Measurements from ENCODE around the gene FAM200A.
"Not testable (repeated sequence)": the region's sequence is repeated elsewhere in the genome, so short reads cannot be mapped to it uniquely, and the experiment has no call there.

Gene FAM200A

GRCh38 chr7:99531354-99531765 is 20.6 kb downstream of the FAM200A start:
- peak overlapping the region; percentile 1; the same call in 1 of the 2 replicates for H3K4me3 ChIP-seq (ENCODE audit: low read length)
- H3K27me3 ChIP-seq (ENCODE audit: insufficient read depth, low read length), result no peaks in the 10 kb centered on the region
- no peak overlapping the region for H3K27ac ChIP-seq (ENCODE audit: low read length)
- peaks cover 60% of the 10 kb centered on the region for H3K9me3 ChIP-seq (ENCODE audit: insufficient read depth, low read depth, low read length)
- no peaks in the 10 kb centered on the region for H3K4me1 ChIP-seq (ENCODE audit: insufficient read depth, low read length)
- H3K36me3 ChIP-seq (ENCODE audit: insufficient read depth, low read depth, low read length), result peaks cover 70% of the 10 kb centered on the region
- no peak overlapping the region for H3K9ac ChIP-seq (ENCODE audit: low read depth, low read length)

- H3K9ac ChIP-seq (ENCODE audit: low read depth, low read length), result no peak overlapping the region
- peaks cover 56% of the 10 kb centered on the region for H3K36me3 ChIP-seq (ENCODE audit: insufficient read depth, low read depth, low read length)
- no peak overlapping the region for H3K4me3 ChIP-seq (ENCODE audit: low read length)
- H3K27me3 ChIP-seq (ENCODE audit: insufficient read depth, low read length), result no peaks in the 10 kb centered on the region
- H3K4me1 ChIP-seq (ENCODE audit: insufficient read depth, low read length), result no peaks in the 10 kb centered on the region
- H3K27ac ChIP-seq (ENCODE audit: low read length), result no peak overlapping the region
- peaks cover 28% of the 10 kb centered on the region for H3K9me3 ChIP-seq (ENCODE audit: insufficient read depth, low read depth, low read length)
Observed at GRCh38 chr7:99525713-99526440, 26.0 kb downstream of the FAM200A start.

- H3K9me3 ChIP-seq (ENCODE audit: insufficient read depth, low read depth, low read length), result no peaks in the 10 kb centered on the region
- no peak overlapping the region for H3K27ac ChIP-seq (ENCODE audit: low read length)
- H3K27me3 ChIP-seq (ENCODE audit: insufficient read depth, low read length), result no peaks in the 10 kb centered on the region
- H3K9ac ChIP-seq (ENCODE audit: low read depth, low read length), result no peak overlapping the region
- H3K4me1 ChIP-seq (ENCODE audit: insufficient read depth, low read length), result no peaks in the 10 kb centered on the region
- peaks cover 42% of the 10 kb centered on the region for H3K36me3 ChIP-seq (ENCODE audit: insufficient read depth, low read depth, low read length)
- no peak overlapping the region for H3K4me3 ChIP-seq (ENCODE audit: low read length)
Observed at GRCh38 chr7:99521399-99521798, 30.5 kb downstream of the FAM200A start.

- Histone ChIP-seq H3K27ac (ENCODE audit: low read length) (no peak overlapping the region), H3K4me3 (ENCODE audit: low read length) (no peak overlapping the region), H3K9ac (ENCODE audit: low read depth, low read length) (no peak overlapping the region), H3K27me3 (ENCODE audit: insufficient read depth, low read length) (no peaks in the 10 kb centered on the region), H3K4me1 (ENCODE audit: insufficient read depth, low read length) (no peaks in the 10 kb centered on the region), H3K9me3 (ENCODE audit: insufficient read depth, low read depth, low read length) (no peaks in the 10 kb centered on the region), H3K36me3 (ENCODE audit: insufficient read depth, low read depth, low read length) (peaks cover 43% of the 10 kb centered on the region)
Observed at GRCh38 chr7:99514050-99514449, 37.9 kb downstream of the FAM200A start.

GRCh38 chr7:99505324-99505662 is 46.6 kb downstream of the FAM200A start:
- H3K36me3 ChIP-seq (ENCODE audit: insufficient read depth, low read depth, low read length), result peaks cover 3% of the 10 kb centered on the region; the same call in 1 of the 2 replicates
- peak overlapping the region; percentile 98 for H3K4me3 ChIP-seq (ENCODE audit: low read length)
- H3K27me3 ChIP-seq (ENCODE audit: insufficient read depth, low read length), result no peaks in the 10 kb centered on the region
- peak overlapping the region; percentile 81; the same call in 1 of the 2 replicates for H3K9ac ChIP-seq (ENCODE audit: low read depth, low read length)
- H3K9me3 ChIP-seq (ENCODE audit: insufficient read depth, low read depth, low read length), result no peaks in the 10 kb centered on the region
- peak overlapping the region; percentile 75 for H3K27ac ChIP-seq (ENCODE audit: low read length)
- H3K4me1 ChIP-seq (ENCODE audit: insufficient read depth, low read length), result no peaks in the 10 kb centered on the region; the same call in 1 of the 2 replicates

GRCh38 chr7:99504603-99505323 is 47.2 kb downstream of the FAM200A start, which contains the start of gene ZKSCAN5:
TSS of gene ZKSCAN5 (plus strand) at chr7:99504662. CDS start at chr7:99506045, 1,383 bp downstream.
- H3K27ac ChIP-seq (ENCODE audit: low read length), result peak within 1 kb of the TSS; percentile 75
- no peaks in the 10 kb centered on the region for H3K27me3 ChIP-seq (ENCODE audit: insufficient read depth, low read length)
- H3K4me1 ChIP-seq (ENCODE audit: insufficient read depth, low read length), result no peaks in the 10 kb centered on the region; the same call in 1 of the 2 replicates
- H3K9me3 ChIP-seq (ENCODE audit: insufficient read depth, low read depth, low read length), result no peaks in the 10 kb centered on the region
- H3K36me3 ChIP-seq (ENCODE audit: insufficient read depth, low read depth, low read length), result peaks cover 3% of the 10 kb centered on the region; the same call in 1 of the 2 replicates
- H3K9ac ChIP-seq (ENCODE audit: low read depth, low read length), result peak within 1 kb of the TSS; percentile 81; the same call in 1 of the 2 replicates
- peak within 1 kb of the TSS; percentile 98 for H3K4me3 ChIP-seq (ENCODE audit: low read length)

- Histone ChIP-seq H3K9ac (ENCODE audit: low read depth, low read length) (peak overlapping the region; percentile 41; the same call in 1 of the 2 replicates), H3K27ac (ENCODE audit: low read length) (no peak overlapping the region), H3K4me3 (ENCODE audit: low read length) (peak overlapping the region; percentile 98; the same call in 1 of the 2 replicates), H3K27me3 (ENCODE audit: insufficient read depth, low read length) (no peaks in the 10 kb centered on the region), H3K36me3 (ENCODE audit: insufficient read depth, low read depth, low read length) (peaks cover 3% of the 10 kb centered on the region; the same call in 1 of the 2 replicates), H3K4me1 (ENCODE audit: insufficient read depth, low read length) (no peaks in the 10 kb centered on the region; the same call in 1 of the 2 replicates), H3K9me3 (ENCODE audit: insufficient read depth, low read depth, low read length) (no peaks in the 10 kb centered on the region)
Observed at GRCh38 chr7:99504281-99504602, 47.7 kb downstream of the FAM200A start.

GRCh38 chr7:99501236-99501635 is 50.7 kb downstream of the FAM200A start:
- H3K27ac ChIP-seq (ENCODE audit: low read length); H3K27me3 ChIP-seq (ENCODE audit: insufficient read depth, low read length); H3K4me1 ChIP-seq (ENCODE audit: insufficient read depth, low read length); H3K9ac ChIP-seq (ENCODE audit: low read depth, low read length); H3K9me3 ChIP-seq (ENCODE audit: insufficient read depth, low read depth, low read length): not testable (repeated sequence)
- peak overlapping the region; percentile 87 for H3K4me3 ChIP-seq (ENCODE audit: low read length)
- H3K36me3 ChIP-seq (ENCODE audit: insufficient read depth, low read depth, low read length), result peaks cover 11% of the 10 kb centered on the region

GRCh38 chr7:99500637-99501009 is 51.3 kb downstream of the FAM200A start:
- peaks cover 9% of the 10 kb centered on the region for H3K4me1 ChIP-seq (ENCODE audit: insufficient read depth, low read length)
- H3K27ac ChIP-seq (ENCODE audit: low read length), result no peak overlapping the region
- peak overlapping the region; percentile 87 for H3K4me3 ChIP-seq (ENCODE audit: low read length)
- H3K36me3 ChIP-seq (ENCODE audit: insufficient read depth, low read depth, low read length), result peaks cover 13% of the 10 kb centered on the region
- H3K27me3 ChIP-seq (ENCODE audit: insufficient read depth, low read length), result no peaks in the 10 kb centered on the region
- H3K9ac ChIP-seq (ENCODE audit: low read depth, low read length), result peak overlapping the region; percentile 86; the same call in 1 of the 2 replicates
- H3K9me3 ChIP-seq (ENCODE audit: insufficient read depth, low read depth, low read length), result no peaks in the 10 kb centered on the region

- peaks cover 9% of the 10 kb centered on the region for H3K4me1 ChIP-seq (ENCODE audit: insufficient read depth, low read length)
- peak within 1 kb of the TSS; percentile 87 for H3K4me3 ChIP-seq (ENCODE audit: low read length)
- peak within 1 kb of the TSS; percentile 86; the same call in 1 of the 2 replicates for H3K9ac ChIP-seq (ENCODE audit: low read depth, low read length)
- H3K9me3 ChIP-seq (ENCODE audit: insufficient read depth, low read depth, low read length), result no peaks in the 10 kb centered on the region; the same call in 1 of the 2 replicates
- peak within 1 kb of the TSS; percentile 16 for H3K27ac ChIP-seq (ENCODE audit: low read length)
- H3K27me3 ChIP-seq (ENCODE audit: insufficient read depth, low read length), result no peaks in the 10 kb centered on the region
- H3K36me3 ChIP-seq (ENCODE audit: insufficient read depth, low read depth, low read length), result peaks cover 13% of the 10 kb centered on the region
Observed at GRCh38 chr7:99499721-99500636, 51.9 kb downstream of the FAM200A start, which contains the start of gene ZNF394. TSS of gene ZNF394 (minus strand) at chr7:99500281. CDS start at chr7:99500093, 188 bp downstream.

- H3K4me3 ChIP-seq (ENCODE audit: low read length), result peak overlapping the region; percentile 87
- H3K27ac ChIP-seq (ENCODE audit: low read length), result peak overlapping the region; percentile 16
- H3K27me3 ChIP-seq (ENCODE audit: insufficient read depth, low read length), result no peaks in the 10 kb centered on the region
- H3K9ac ChIP-seq (ENCODE audit: low read depth, low read length), result peak overlapping the region; percentile 86; the same call in 1 of the 2 replicates
- H3K36me3 ChIP-seq (ENCODE audit: insufficient read depth, low read depth, low read length), result peaks cover 15% of the 10 kb centered on the region
- H3K9me3 ChIP-seq (ENCODE audit: insufficient read depth, low read depth, low read length), result peaks cover 5% of the 10 kb centered on the region
- H3K4me1 ChIP-seq (ENCODE audit: insufficient read depth, low read length), result peaks cover 9% of the 10 kb centered on the region
Observed at GRCh38 chr7:99499371-99499720, 52.6 kb downstream of the FAM200A start.
